DOHH2 (cell line): Measurements from ENCODE around the gene OR51B4.

Source experiments
- H3F3A ChIP-seq: fragments of 200-600 bp; sonication (generic), shearing (Covaris generic); 2 replicates; pipeline ENCODE4 v1.6.0; 2016; ENCODE audit warnings: antibody characterized with exemption, mild to moderate bottlenecking; ENCODE audit not compliant: control insufficient read depth, insufficient read depth
- H3K27ac ChIP-seq: fragments of 200-600 bp; sonication (generic); 2 replicates; pipeline ENCODE4 v1.5.1; 2014; ENCODE audit warnings: low read depth, mild to moderate bottlenecking, low read length, moderate library complexity
- H3K27me3 ChIP-seq: fragments of 200-600 bp; sonication (generic); 2 replicates; pipeline ENCODE4 v1.6.1; 2014; ENCODE audit warnings: mild to moderate bottlenecking, low read length, mixed read lengths; ENCODE audit not compliant: control insufficient read depth
- H3K36me3 ChIP-seq: fragments of 200-600 bp; sonication (generic); 2 replicates; pipeline ENCODE4 v1.6.1; 2014; ENCODE audit warnings: mild to moderate bottlenecking, low read length, moderate library complexity, mixed read lengths; ENCODE audit not compliant: control insufficient read depth
- H3K4me1 ChIP-seq: fragments of 200-600 bp; sonication (generic); 2 replicates; pipeline ENCODE4 v1.6.1; 2014; ENCODE audit warnings: mild to moderate bottlenecking, low read length, mixed read lengths; ENCODE audit not compliant: control insufficient read depth
- H3K4me2 ChIP-seq: fragments of 200-600 bp; sonication (generic); 2 replicates; pipeline ENCODE4 v1.6.0; 2014; ENCODE audit warnings: mild to moderate bottlenecking, low read length, moderate library complexity
- H3K4me3 ChIP-seq: fragments of 200-600 bp; sonication (generic); 2 replicates; pipeline ENCODE4 v1.5.1; 2014; ENCODE audit warnings: mild to moderate bottlenecking, low read length, mixed read lengths
- H3K79me2 ChIP-seq: fragments of 200-600 bp; sonication (generic); 2 replicates; pipeline ENCODE4 v1.6.1; 2014; ENCODE audit warnings: mild to moderate bottlenecking, low read length, mixed read lengths; ENCODE audit not compliant: control insufficient read depth
- H3K9me2 ChIP-seq: fragments of 200-600 bp; sonication (generic); replicated peaks from 2 replicates; pipeline ENCODE4 v1.6.1; 2014; ENCODE audit warnings: mild to moderate bottlenecking, low read length, mixed read lengths; ENCODE audit not compliant: control insufficient read depth
- H3K9me3 ChIP-seq: fragments of 200-600 bp; sonication (generic); 2 replicates; pipeline ENCODE4 v1.6.1; 2014; ENCODE audit warnings: antibody characterized with exemption, low read length, mixed read lengths; ENCODE audit not compliant: control insufficient read depth, insufficient read depth
- H4K20me1 ChIP-seq: fragments of 200-600 bp; sonication (generic); 2 replicates; pipeline ENCODE4 v1.6.0; 2014; ENCODE audit warnings: low read depth, mild to moderate bottlenecking, antibody characterized with exemption, low read length, moderate library complexity; ENCODE audit not compliant: control insufficient read depth, insufficient read depth
- CTCF ChIP-seq: fragments of 200-600 bp; sonication (generic); IDR thresholded peaks from one replicate; pipeline ENCODE4 v1.5.1; 2014; ENCODE audit warnings: antibody characterized with exemption, mild to moderate bottlenecking, low read depth, low read length; ENCODE audit not compliant: poor library complexity, severe bottlenecking
- EZH2phosphoT487 ChIP-seq: fragments of 200-600 bp; sonication (generic); IDR thresholded peaks from 2 replicates; pipeline ENCODE4 v1.6.1; 2017; ENCODE audit warnings: borderline replicate concordance, mild to moderate bottlenecking, antibody characterized with exemption, low read length, moderate library complexity, mixed read lengths

Gene OR51B4

DNA sequence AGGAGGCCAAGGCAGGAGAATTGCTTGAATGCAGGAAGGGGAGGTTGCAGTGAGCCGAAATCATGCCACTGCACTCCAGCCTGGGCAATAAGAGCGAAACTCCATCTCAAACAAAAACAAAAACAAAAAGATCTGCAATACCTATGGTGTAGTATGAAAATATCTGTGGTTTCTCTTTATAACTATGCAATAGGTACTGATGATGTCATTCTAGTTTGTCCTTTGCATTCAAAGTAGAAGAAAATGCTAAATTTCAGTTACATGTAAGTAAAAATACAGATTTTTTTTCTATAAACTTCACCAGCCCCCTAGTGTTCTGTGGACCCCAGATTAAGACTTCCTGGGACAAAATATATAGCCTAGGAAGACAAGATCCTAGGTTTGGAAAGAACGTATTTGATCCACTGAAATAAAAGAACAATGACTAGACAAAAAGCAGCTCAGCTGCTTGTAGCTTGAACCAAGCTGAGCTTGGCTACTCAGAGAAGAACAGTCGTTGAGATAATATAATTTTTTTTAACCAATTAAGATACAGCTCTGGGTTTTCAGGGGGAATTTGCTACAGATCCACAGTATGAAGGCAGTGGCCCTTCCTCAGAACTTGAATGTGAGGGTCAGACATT, 29.2 kb downstream of the OR51B4 start:
- no peak for TF ChIP-seq EZH2phosphoT487
- no peak for TF ChIP-seq CTCF
- Histone ChIP-seq H3K9me2 (no peaks in the 10 kb centered on the region), H3F3A (no peaks in the 10 kb centered on the region), H3K9me3 (no peaks in the 10 kb centered on the region), H3K4me2 (no peak overlapping the region), H3K4me1 (no peaks in the 10 kb centered on the region), H3K79me2 (no peaks in the 10 kb centered on the region), H3K27me3 (no peaks in the 10 kb centered on the region), H3K27ac (no peak overlapping the region), H4K20me1 (no peaks in the 10 kb centered on the region), H3K4me3 (no peak overlapping the region), H3K36me3 (no peaks in the 10 kb centered on the region)

DNA sequence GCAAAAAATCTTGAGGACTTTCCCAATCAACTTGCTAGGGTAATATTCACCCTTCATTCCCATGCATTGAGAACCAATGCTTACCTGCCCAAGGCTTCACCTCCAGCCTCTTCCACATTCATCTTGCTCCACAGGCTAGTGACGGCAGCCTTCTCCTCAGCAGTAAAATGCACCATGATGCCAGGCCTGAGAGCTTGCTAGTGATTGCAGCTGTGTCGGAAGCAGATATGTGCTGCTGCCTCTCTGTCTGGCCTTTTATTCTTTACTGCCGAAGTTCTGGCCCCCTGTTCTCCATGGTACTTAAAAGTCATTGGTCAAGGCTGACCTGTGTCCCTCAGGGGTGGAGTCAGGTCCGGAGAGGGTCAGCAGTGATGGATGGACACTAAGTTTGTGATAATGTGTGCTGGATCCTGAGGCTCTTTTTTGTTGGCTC, 32.0 kb downstream of the OR51B4 start, which contains the start of gene HBE1:
Gene HBE1, minus strand, starts transcription at position 231 of the 433 bp plus-strand sequence. Its CDS starts 55 bp downstream, at position 176.
- no peaks in the 10 kb centered on the region for H3F3A ChIP-seq
- H3K27ac ChIP-seq = no peak within 1 kb of the TSS
- TF ChIP-seq EZH2phosphoT487 (no peak), CTCF (no peak)
- no peaks in the 10 kb centered on the region for H3K27me3 ChIP-seq
- no peaks in the 10 kb centered on the region for H3K4me1 ChIP-seq
- H3K9me2 ChIP-seq = no peaks in the 10 kb centered on the region
- no peak within 1 kb of the TSS for H3K4me2 ChIP-seq
- no peaks in the 10 kb centered on the region for H4K20me1 ChIP-seq
- no peaks in the 10 kb centered on the region for H3K36me3 ChIP-seq
- H3K9me3 ChIP-seq = no peaks in the 10 kb centered on the region
- no peaks in the 10 kb centered on the region for H3K79me2 ChIP-seq
- no peak within 1 kb of the TSS for H3K4me3 ChIP-seq

DNA sequence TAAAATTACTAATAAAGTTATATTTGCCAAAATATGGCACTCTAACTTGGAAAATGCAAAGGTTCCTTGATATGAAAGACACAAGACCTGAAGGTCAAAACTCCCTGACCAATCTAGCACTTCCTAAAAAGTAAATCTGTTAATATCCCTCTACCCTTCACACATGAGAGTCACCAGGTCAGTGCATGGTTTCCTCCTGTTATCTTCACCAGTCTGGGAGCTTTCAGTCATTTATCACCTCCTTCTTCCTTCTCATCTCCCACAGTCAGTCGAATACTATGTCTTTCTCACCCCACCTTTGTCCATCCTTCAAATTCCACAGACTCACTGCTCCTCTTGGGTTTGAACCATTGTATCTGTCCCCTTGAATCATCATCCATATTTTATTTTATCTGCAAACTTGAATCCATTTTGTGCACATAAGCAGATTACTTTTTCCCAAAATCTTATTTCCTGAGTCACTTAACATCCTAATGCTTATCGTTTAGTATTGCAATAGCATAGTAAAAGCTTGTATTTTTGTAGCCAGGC, 34.6 kb downstream of the OR51B4 start:
- no peaks in the 10 kb centered on the region for H3K27me3 ChIP-seq
- H3K27ac ChIP-seq = no peak overlapping the region
- no peak overlapping the region for H3K4me3 ChIP-seq
- no peaks in the 10 kb centered on the region for H3K36me3 ChIP-seq
- no peak overlapping the region for H3K4me2 ChIP-seq
- no peaks in the 10 kb centered on the region for H3K4me1 ChIP-seq
- H3F3A ChIP-seq = no peaks in the 10 kb centered on the region
- H3K79me2 ChIP-seq = no peaks in the 10 kb centered on the region
- H4K20me1 ChIP-seq = no peaks in the 10 kb centered on the region
- TF ChIP-seq CTCF = no peak
- TF ChIP-seq EZH2phosphoT487 = no peak
- no peaks in the 10 kb centered on the region for H3K9me2 ChIP-seq
- H3K9me3 ChIP-seq = no peaks in the 10 kb centered on the region
